Skin of body (tissue), 3 donors: Measurements from ENCODE around the gene KLHL25. TPM values are rescaled to one million over a fixed set of nuclear protein-coding genes. Genes with fewer than 3 reads are reported as not detected.

ENCODE experiments used
- DNase-seq: peaks from one replicate; lab custom pipeline; 2025; lab: John Stamatoyannopoulos, UW
- small RNA-seq: library from RNA; depleted of rRNA; stranded (forward); fragments of <200 nt; gene quantifications from one replicate; pipeline ENCODE3, GENCODE V24; 2014; ENCODE audit warnings: low replicate concordance
- total RNA-seq: library from RNA; depleted of rRNA; stranded (reverse); fragments of >200 nt; gene quantifications from one replicate; pipeline ENCODE4 v1.2.3, GENCODE V29; 2014

The KLHL25 gene
- total RNA-seq, 1 donor from 2014 or later: 8.2 TPM

GRCh38 chr15:85718271-85718971 is 76.3 kb downstream of the KLHL25 start:
- no peak for DNase-seq

- no peak for DNase-seq
These were observed 77.5 kb downstream of the KLHL25 start for GRCh38 chr15:85717212-85717611.

- no peak for DNase-seq
These were observed 78.5 kb downstream of the KLHL25 start for GRCh38 chr15:85716261-85716660.

GRCh38 chr15:85711580-85712192 is 83.0 kb downstream of the KLHL25 start:
- DNase-seq: no peak

GRCh38 chr15:85710340-85710842 is 84.3 kb downstream of the KLHL25 start:
- DNase-seq: no peak

Small RNAs within 50 kb of the gene (small RNA-seq; reads per million reads assigned to genes)
- gene AC021739.1 (not detected), gene MIR1276 (0.07 reads per million), gene MIR548AP (not detected), gene RNU6-231P (not detected)
